H1 (cell line): ENCODE measurements around the gene FAM193A.

Source experiments
- ATF3 ChIP-seq: IDR thresholded peaks from 2 replicates; pipeline ENCODE4 v1.6.1; 2011; ENCODE audit warnings: low read depth, mild to moderate bottlenecking, low read length; ENCODE audit not compliant: insufficient read depth
- EGR1 ChIP-seq: IDR thresholded peaks from 2 replicates; pipeline ENCODE4 v1.6.1; 2011; ENCODE audit warnings: low read depth, low read length, borderline replicate concordance
- EZH2 ChIP-seq: fragments of 200-600 bp; sonication (generic); IDR thresholded peaks from 2 replicates; pipeline ENCODE4 v1.7.1; 2012; ENCODE audit warnings: low read depth, mild to moderate bottlenecking, moderate library complexity, low read length, inconsistent platforms; ENCODE audit not compliant: severe bottlenecking
- SRF ChIP-seq: IDR thresholded peaks from 2 replicates; pipeline ENCODE4 v1.6.1; 2011; ENCODE audit warnings: mild to moderate bottlenecking, low read depth, low read length, moderate library complexity
- TAF7 ChIP-seq: optimal IDR thresholded peaks from 2 replicates; pipeline ENCODE3; 2011; ENCODE audit warnings: low read depth, mild to moderate bottlenecking, inconsistent platforms, low read length, moderate library complexity, borderline replicate concordance
- TCF12 ChIP-seq: IDR thresholded peaks from 2 replicates; pipeline ENCODE4 v1.6.1; 2011; ENCODE audit warnings: low read depth, mild to moderate bottlenecking, low read length

DNA sequence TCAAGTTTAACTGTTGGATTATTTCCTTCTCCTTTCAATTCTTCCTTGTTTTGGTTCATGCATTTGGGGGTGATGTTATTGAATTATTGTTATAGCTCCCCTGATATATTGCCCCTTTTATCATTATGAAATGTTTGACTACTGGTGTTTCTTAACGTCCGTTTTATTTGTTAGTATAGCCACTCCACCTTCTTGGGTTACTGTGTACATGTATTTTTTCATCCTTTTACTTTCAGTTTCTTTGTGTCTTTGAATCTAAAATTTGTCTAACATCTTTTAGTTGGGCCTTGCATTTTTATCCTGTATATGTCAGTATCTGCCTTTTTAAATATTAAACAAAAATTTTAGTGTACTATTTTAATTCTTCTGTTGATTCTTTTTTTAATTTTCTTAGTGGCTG, 131.0 kb downstream of the FAM193A start:
- no peak for TF ChIP-seq ATF3
- TF ChIP-seq TCF12: no peak
- no peak for TF ChIP-seq EGR1
- no peak for TF ChIP-seq TAF7
- TF ChIP-seq EZH2: no peak
- no peak for TF ChIP-seq SRF
